CD4-positive, alpha-beta T cell treated with Interferon gamma for 1 hour (primary cell): ENCODE measurements around the gene ANKRD40CL.

ENCODE experiments used
- DNase-seq: peaks from one replicate; pipeline ENCODE4 v3.0.0-alpha.2; 2020

ANKRD40CL gene

DNA sequence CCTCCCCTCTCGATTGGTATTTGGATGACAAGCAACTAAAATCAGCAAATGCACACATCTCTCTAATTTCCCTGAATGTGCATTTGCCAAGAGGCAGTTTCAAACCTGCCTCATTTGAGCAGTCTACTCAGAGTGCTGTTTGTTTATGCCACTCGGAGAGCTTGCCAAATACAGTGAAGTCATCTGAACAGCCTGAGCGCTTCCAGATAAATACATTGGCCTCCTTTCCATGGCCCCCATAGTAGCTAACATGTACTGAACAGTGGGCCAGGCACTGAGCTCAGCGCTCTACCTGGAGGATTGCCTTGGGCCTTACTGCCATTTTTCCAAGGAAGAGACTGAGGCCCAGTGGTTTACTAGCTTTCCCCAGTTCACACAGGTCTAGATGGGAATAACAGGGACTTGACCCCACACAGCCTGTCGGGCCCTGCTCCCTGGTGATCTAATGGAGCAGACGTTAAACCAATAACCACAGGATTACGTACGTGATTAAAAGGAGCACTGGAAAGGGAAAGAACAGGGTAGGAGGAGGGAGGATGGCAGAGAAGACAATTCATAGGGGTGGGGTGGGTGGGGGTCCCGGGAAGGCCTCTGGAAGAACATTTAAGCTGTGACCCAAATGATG is 18.7 kb upstream of the ANKRD40CL start:
- DNase-seq = no peak

DNA sequence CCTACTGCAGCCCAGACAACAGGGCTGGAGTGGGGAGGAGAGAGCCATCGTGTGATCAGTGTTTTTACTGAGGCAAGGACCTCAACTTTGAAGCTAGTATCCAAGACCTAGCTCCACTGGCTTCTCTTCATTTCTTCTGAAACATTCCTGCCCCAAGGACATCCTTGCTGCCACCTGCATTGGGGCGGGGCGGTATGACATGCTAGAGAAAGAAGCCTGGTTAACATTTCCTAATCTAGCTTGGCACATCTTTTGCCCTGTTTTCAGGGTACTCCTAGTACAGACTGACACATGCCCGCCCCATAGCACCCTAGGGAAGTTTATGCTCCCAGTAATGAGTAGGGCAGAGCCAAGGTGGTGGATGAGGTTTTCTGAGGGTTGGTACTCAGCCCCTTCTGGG is 17.8 kb upstream of the ANKRD40CL start:
- no peak for DNase-seq

DNA sequence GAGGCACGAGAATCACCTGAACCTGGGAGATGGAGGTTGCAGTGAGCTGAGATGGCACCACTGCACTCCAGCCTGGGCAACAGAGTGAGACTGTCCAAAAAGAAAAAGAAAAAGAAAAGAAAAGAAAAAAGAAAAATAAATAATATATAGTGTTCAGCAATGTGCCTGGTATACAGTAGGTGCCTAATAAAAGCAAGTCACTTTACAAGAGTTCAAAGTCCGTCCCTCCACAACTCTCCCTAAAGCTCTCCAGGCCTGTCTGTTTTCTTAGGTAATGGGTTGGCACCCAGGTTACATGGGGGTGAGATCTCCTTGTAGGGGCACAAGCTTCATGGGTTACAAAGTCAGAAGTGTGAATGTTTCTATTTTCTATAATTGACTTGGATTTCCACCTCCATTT is 16.6 kb upstream of the ANKRD40CL start:
- DNase-seq = no peak

DNA sequence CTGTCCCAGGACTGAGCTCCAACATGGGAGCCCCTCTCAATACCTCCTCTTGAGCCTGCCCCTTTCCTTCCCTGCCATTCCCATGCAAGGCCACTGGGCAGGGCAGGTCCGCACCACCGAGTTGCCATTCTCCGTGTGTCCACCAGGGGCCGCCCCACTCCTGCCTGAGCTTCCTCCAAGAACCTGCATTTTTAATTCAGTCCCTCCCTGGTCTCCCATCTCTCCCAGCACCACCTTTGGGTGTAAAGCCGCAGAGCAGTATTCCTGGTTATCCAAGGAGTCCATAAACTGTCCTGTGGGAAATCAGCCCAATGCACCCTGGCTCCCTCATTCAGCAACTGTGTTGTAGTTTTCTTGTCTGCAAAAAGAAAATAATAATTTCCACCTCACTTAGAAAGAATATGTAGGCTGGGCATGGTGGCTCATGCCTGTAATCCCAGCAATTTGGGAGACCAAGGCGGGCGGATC is 15.9 kb upstream of the ANKRD40CL start:
- peak; percentile 72 for DNase-seq

DNA sequence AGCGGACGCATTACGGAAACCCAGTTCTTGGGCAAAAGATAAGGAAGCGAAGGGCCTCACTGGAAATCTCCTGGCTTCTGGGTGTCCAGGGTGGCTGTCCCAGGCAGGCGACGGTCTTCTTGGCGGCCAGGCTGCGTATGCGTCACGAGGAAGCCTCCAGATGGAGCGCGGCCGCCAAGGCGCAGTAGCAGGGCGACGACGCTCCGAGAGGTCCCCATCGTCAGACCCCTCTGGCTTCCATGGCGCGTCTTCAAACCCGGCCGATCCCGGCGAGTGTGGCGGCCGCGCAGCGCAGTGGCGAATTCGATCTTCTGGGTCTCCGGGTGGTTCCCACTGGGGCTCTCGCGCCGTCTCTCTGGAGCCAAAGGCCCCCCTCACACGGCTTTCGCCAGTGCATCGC is 13.8 kb upstream of the ANKRD40CL start:
- no peak for DNase-seq

DNA sequence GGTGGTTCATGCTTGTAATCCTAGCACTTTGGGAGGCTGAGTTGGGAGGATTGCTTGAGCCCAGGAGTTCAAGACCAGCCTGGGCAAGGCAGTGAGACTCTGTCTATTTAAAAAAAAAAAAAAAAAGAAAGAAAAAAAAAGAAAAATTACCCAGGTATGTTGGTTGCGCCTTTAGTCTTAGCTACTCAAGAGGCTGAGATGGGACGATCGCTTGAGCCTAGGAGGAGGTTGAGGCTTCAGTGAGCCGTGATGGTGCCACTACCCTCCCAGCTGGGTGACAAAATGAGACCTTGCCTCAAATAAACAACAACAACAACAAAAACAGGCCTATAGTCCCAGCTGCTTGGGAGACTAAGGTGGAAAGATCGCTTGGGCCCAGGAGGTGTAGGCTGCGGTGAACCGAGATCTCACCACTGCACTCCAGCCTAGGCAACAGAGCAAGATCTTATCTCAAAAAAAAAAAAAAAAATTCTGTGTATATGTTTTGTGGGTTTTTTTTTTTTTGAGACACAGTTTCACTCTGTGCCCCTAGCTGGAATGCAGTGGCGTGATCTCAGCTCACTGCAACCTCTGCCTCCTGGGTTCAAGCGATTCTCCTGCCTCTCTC is 12.5 kb upstream of the ANKRD40CL start:
- DNase-seq = peak; percentile 49

GRCh38 chr17:50778988-50779387 is 11.7 kb upstream of the ANKRD40CL start:
- no peak for DNase-seq

GRCh38 chr17:50778471-50778870 is 11.2 kb upstream of the ANKRD40CL start:
- no peak for DNase-seq

- no peak for DNase-seq
These were observed 8.6 kb upstream of the ANKRD40CL start for GRCh38 chr17:50775926-50776325.

DNA sequence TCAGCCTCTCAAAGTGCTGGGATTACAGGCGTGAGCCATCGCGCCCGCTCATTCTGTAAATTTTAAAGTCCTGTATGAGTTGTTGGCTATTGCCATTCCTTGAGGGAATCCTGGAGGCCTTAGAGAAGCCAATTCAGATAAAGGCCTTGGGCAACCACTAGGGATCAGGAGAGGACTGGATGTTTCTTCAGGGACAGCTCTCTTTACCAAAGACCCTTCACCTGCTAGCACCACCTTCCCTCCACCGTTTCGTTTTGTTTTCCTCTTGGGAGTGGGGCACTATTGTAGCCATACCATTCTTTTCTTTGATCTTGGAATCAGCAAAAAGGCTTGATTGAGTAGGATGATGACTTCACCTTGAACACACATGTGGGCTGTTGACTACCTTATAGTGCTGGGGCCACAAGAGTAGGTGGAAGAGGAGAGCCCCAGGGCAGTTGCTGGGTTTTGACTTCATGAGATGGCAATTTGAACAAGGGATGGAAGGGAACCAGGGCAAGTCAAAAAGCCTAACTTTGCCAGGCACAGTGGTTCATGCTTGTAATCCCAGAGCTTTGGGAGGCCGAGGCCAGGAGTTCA is 7.0 kb upstream of the ANKRD40CL start:
- no peak for DNase-seq

- DNase-seq = no peak
These were observed 4.9 kb upstream of the ANKRD40CL start for GRCh38 chr17:50771991-50772785.

- no peak for DNase-seq
These were observed 3.0 kb upstream of the ANKRD40CL start for GRCh38 chr17:50770346-50770745.

DNA sequence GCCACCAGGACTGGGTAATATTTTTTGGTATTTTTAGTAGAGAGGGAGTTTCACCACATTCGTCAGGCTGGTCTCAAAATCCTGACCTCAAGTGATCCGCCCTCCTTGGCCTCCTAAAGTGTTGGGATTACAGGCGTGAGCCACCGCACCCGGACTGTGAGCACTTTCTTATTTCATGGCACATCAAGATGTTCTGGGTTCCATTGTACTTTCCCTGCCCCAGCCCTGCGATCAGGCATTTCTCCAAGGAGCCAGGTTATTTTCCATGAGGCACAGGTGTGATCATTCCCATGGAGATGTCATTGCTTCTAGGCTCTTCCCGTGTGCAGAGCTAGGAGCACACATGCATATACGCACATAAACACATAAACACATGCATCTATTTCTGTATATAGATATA is 2.6 kb upstream of the ANKRD40CL start:
- no peak for DNase-seq

DNA sequence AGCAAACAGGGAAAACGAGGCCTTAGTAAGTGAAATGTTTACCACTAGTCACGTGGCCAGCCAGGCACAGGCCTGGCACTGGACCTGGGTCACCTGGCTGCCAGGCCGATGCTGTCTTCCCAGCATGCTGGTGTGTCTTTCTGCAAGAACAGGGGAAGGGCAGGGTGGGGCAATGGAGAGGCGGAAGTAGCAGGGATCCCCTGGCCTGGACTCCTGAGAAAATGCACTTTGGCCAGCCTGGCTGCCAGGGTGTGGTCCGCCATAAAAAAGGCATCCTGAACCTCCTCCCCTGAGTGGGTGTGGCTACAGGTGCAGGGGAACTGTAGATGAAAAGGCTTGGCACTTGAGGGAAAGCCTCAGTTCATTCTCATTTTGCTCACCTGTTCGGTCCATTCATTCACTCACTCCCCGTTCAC is 1.0 kb upstream of the ANKRD40CL start:
- no peak for DNase-seq

DNA sequence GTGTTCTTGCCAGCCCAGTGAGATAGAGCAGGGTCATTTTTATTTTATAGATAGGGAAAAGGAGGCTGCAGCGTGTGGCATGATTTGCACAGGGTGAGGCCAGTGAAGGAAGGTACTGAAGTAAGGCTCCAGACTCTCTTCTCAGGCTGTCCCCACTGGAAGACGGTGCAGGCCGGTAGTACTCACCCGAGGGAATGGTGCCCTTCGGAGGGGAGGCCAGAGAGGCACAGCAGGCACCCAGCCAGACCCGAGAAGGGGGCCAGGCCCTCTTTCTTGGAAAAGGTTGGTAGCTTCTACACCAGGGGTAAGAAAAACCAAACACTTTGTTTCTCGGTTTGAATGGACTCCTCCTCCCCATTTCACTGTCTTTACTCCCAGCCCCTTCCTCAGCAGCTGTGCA is 288 bp downstream of the ANKRD40CL start:
- DNase-seq = no peak

- DNase-seq = no peak
These were observed 895 bp downstream of the ANKRD40CL start for GRCh38 chr17:50766222-50767023.

- DNase-seq = no peak
These were observed 1.7 kb downstream of the ANKRD40CL start for GRCh38 chr17:50765454-50766221.

GRCh38 chr17:50764734-50765149 is 2.6 kb downstream of the ANKRD40CL start:
- no peak for DNase-seq

GRCh38 chr17:50763716-50764475 is 3.4 kb downstream of the ANKRD40CL start:
- DNase-seq = no peak

GRCh38 chr17:50762177-50762576 is 5.1 kb downstream of the ANKRD40CL start:
- no peak for DNase-seq

GRCh38 chr17:50758989-50759544 is 8.3 kb downstream of the ANKRD40CL start:
- DNase-seq = no peak
